GM18868 (cell line): Measurements from ENCODE around the gene PCSK9.
A peak's percentile ranks its signal among the peaks of the same experiment; 100 is the strongest.

Experiments used
- ATAC-seq: cut with Tn5 transposase; IDR thresholded peaks from one replicate; pipeline ENCODE4 v1.9.1; 2021; ENCODE audit warnings: mild to moderate bottlenecking, moderate library complexity; ENCODE audit not compliant: unreplicated experiment

Gene PCSK9

DNA sequence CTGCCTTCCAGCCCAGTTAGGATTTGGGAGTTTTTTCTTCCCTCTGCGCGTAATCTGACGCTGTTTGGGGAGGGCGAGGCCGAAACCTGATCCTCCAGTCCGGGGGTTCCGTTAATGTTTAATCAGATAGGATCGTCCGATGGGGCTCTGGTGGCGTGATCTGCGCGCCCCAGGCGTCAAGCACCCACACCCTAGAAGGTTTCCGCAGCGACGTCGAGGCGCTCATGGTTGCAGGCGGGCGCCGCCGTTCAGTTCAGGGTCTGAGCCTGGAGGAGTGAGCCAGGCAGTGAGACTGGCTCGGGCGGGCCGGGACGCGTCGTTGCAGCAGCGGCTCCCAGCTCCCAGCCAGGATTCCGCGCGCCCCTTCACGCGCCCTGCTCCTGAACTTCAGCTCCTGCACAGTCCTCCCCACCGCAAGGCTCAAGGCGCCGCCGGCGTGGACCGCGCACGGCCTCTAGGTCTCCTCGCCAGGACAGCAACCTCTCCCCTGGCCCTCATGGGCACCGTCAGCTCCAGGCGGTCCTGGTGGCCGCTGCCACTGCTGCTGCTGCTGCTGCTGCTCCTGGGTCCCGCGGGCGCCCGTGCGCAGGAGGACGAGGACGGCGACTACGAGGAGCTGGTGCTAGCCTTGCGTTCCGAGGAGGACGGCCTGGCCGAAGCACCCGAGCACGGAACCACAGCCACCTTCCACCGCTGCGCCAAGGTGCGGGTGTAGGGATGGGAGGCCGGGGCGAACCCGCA is at the start of gene PCSK9:
Gene PCSK9, plus strand, starts transcription at position 207 of the 741 bp plus-strand sequence. Its CDS starts 290 bp downstream, at position 497.
- ATAC-seq: no peak

DNA sequence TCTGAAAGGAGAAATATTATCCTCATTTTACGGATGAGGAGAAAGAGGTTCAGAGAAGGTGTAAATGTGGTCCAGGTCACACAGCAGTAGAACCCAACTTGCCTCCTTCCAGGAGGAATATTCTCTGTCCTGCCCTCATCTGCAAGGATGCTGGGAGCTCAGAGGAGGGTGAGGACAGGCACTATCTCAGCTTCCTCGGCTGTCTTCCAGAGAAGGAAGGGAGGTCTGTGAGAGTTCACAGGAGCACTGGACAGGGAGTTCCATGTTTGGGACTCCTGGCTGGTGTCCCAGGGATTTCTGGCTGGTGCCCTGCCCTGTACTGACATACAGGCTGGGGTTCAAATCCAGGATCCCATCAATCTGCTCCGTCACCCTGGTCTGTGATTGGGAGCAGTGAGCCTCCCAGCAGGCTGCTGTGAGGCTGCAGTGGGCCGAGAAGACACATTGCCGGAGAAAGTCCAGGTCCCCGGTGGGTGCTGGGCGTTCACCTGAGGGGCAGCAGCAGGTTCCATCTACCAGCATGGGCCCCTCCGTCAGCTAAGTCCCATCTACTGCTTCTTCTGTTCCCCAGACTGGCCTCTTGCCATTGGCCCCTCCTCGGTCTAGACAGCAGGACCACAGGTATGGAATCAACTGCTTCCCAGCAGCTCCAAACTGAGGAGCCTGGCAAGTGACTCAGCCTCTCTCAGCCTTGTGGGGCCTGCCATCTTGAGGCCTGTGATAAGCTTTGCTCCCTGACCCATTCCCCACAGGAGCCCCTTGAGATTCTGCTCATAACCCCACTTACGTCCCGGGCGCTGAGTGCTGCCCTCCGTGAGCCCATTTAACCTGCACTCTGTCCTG is 49.2 kb upstream of the PCSK9 start:
- no peak for ATAC-seq

DNA sequence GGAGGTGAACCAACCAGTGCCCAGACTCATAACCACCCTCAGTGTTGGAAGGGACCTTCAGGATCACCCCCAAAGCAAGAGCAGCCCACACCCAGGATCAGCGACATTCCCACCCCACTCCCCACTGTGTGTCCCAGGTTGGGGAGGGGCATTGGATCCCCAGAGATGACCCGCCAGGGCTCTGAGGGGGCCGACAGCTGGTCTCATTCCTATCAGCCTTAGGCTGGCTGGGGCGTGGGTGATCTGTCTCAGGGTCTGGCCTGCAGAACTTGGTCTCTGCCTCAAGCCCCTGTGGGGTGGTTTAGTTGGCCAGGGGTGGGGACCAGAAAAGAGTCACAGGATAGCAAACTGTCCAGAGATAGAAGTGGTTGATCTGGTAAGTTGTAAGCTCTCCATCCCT is 48.4 kb upstream of the PCSK9 start:
- no peak for ATAC-seq

DNA sequence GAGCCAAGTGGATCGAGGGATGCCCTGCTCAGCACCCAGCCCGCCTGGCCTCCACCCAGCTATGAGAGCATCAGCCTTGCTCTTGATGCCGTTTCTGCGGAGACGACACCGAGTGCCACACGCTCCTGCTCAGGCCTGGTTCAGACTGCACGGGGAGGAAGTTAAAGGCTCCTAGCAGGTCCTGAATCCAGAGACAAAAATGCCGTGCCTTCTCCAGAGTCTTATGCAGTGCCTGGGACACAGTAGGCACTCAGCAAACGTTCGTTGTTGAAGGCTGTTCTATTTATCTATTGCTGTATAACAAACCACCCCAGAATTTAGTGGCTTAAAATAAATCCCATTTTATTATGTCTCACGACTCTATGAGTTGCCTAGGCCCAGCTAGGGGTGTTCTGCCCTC is 47.4 kb upstream of the PCSK9 start:
- no peak for ATAC-seq

DNA sequence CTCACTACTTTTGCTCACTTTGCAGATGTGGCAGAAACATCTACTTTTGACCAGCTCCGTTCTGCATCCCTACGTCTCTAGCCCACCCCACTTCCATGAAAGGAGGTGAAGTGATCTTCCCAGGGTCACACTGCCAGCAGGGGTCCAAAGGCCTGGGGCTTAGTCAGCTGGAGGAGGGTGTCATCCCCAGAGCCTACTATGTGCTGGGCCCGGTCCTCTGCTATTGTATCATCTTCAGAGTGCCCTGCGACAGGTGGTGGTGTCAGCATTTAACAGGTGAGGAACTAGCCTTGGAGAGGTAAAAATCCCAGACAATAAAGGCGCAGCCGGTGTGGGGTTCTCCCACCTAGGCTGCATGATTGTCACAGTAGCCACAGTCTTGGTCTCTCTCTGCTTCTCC is 46.2 kb upstream of the PCSK9 start:
- no peak for ATAC-seq

DNA sequence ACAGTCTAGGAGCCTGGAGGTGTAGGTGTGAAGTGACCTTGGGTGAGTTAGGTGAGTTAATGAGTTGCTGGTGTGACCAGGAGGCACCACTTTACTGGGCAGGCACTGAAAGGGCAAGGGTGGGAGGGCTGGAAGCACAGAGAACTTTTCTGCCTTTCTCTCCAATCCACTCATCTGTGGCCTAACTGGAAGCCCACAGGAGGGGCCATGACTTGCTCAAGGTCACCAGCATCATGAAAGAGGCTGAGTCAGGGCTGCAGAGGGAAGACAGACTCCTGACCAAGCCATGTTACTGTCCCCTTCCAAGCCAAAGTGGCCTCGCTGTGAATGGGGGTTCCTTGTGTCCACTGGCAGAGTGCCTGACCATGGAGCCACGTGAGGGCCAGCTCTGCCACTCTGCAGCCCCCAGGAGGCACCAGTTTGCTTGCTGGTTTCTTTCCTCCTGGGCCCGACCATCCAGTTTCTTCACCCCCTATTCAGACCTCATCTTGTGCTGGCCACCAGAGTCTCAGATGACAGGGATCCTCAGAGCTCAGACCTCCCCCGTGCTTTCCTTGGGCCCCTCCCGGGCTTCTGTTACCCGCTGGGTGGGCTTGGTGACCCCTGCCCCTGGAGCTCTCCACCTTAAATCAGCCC is 44.9 kb upstream of the PCSK9 start:
- no peak for ATAC-seq

DNA sequence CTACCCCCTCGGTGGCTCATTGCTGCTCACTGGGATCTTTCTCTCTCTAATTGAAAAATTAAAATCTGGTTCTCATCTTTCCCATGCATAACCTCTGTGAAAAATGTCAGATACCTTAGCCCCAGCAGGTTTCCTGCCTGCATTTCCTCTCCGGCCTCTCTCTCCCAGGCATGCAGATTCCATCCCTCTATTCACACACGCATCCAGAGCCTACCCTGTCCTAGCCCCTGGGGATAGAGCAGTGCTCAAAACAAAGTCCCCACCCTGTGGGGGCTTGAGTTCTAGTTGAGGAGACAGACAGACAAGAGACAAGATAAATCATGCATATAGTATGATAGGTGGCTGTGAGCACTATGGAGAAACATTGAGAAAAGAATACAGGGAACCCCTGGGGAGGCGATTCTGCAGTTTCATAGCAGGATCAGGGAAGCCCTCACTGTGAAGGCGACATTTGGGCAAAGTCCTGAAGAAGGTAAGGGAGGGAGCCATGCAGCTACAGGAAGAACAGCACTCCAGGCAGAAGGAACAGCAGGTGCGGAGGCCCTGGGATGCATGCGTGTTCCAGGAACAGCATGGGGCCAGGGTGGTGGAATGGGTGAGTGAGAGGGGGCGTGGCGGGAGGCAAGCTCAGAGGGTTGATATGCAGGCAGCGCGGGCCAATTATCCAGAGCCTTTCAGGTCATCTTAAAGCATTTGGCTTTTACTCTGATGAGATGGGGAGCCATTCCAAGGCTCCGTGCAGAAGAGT is 44.2 kb upstream of the PCSK9 start:
- ATAC-seq: no peak

DNA sequence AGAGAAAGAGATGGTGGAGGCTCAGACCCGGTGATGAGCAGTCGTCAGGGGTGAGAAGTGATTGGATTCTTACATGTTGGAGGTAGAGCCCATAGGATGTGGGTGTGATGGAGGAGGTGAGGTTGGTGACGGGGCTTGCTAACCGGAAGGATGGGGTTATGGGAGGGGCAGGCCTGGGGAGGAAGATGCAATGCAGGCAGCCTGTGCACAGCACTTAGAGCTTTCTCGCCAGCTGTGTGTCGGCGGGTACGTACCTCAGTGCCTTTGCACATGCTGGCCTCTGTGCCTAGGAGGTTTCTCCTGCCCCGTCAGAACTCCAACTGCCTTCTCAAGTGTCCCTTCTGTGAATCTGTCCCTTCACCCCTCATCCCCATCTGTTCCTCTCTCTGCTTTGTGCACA is 43.5 kb upstream of the PCSK9 start:
- ATAC-seq: no peak

DNA sequence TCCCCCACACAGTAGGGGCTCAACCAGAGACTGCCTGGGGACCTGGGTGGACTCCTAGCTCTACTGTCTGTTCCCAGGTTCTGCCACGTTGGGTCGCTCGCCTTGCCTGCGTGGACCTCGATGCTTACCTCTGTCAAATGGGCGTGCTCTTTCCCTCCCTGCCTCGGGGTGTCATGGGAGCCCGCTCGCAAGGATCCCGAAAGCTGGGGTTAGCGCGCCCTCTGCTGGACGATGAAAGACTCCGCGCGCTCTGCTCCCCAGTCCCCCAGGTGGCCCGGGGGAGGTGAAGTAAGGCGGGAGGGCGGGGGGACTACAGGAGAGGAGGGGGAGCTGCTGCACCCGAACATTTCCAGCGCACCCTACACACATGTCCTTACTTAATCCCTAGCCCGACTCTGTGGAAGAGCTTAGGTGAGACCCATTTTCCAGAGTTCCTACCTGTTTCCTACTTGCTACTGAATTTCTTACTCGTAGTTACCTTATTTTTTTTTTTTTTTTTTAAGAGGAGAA is 42.9 kb upstream of the PCSK9 start:
- ATAC-seq: peak; percentile 82

DNA sequence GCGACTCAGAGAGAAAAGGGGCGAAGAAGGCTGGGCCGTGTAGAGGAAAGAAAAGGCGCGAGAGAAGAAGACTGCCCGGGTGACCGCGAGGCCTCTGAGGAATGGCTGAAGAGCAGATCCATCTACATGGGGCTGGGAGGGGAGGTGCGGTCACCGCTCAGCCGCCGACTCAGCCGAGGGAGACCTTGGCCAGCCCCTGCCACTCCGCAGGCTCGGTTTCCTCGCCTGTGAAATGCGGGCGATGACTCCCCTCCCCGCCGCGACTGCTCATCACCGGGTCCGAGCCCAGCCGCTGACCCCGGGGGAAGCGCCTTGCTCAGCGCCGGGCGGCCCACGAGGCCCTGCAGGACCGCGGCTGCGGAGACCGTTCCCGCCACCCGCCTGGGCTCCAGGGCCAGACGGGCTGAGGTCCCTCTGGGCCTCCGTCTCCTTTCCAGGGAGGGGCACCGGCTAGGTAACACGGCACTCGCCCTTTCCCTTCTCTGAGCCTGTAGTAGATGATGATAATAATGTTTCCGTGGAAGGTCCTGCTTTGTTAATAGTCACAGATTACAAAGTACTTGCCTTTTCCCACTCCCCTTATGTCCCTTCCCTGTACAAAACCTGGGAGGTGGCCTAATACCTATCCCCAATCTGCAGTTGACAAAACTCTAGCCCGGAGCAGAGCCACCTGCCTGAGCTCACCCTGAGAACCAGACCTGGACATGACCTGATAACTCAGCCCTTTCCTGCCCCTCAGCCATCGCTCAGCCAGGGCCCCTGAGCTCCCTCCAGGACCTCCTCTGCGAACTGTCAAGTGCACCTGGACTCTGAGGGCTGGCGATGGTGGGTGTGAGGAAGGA is 42.3 kb upstream of the PCSK9 start:
- no peak for ATAC-seq

DNA sequence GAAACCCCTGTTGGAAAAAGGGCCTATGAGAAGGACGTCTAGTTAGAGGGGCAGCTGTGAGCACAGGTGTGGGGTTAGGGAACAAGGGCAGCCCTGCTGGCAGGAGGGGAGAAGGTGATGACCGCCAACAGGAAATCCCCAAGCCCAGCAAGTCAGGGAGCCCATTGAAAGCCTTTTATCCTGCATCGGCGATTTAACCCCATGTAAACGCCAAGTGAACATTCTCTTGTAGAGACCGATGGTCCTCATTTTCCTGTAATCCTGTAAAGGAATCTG is 41.7 kb upstream of the PCSK9 start:
- no peak for ATAC-seq

DNA sequence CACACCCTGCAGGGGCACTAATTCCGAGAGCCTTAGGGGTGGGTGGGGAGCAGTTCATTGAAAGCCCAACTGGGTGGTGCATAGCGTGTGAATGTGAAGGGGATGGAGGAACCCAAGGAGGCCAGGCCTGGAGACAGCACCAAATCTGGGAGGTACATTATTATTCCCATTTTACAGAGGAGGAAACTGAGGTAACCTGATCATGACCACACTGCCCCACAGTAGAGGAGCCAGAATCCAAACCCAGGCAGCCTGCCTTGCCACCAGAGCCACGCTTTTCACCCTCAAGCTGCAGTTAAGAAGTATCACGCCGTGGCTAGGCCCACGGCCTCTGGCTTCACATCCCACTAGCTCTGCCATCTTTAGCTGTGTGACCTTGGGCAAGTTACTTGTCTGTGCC is 41.2 kb upstream of the PCSK9 start:
- no peak for ATAC-seq

DNA sequence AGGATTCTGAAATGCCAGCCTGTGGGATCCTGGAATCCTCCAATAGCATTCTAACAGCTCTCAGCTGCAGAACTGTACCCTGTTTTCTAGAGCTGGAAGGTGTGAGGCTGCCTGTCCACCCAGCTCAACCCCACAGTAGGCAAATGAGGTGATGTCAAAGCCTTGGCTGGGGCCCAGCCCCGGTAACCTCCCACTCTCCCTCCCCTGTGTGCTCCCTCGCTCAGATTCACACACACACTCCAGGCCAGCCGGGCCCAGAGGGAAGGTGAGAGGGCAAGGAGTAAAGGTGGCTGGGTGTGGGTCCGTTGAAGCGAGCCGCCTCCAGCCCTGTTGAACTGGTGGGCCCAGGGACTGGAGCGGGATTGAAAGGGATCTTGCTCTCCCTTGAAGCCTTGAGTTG is 40.7 kb upstream of the PCSK9 start, which contains the start of gene BSND:
Gene BSND, plus strand, starts transcription at position 257 of the 400 bp plus-strand sequence. CDS start 254 bp downstream, outside the sequence.
- ATAC-seq: peak; percentile 53

DNA sequence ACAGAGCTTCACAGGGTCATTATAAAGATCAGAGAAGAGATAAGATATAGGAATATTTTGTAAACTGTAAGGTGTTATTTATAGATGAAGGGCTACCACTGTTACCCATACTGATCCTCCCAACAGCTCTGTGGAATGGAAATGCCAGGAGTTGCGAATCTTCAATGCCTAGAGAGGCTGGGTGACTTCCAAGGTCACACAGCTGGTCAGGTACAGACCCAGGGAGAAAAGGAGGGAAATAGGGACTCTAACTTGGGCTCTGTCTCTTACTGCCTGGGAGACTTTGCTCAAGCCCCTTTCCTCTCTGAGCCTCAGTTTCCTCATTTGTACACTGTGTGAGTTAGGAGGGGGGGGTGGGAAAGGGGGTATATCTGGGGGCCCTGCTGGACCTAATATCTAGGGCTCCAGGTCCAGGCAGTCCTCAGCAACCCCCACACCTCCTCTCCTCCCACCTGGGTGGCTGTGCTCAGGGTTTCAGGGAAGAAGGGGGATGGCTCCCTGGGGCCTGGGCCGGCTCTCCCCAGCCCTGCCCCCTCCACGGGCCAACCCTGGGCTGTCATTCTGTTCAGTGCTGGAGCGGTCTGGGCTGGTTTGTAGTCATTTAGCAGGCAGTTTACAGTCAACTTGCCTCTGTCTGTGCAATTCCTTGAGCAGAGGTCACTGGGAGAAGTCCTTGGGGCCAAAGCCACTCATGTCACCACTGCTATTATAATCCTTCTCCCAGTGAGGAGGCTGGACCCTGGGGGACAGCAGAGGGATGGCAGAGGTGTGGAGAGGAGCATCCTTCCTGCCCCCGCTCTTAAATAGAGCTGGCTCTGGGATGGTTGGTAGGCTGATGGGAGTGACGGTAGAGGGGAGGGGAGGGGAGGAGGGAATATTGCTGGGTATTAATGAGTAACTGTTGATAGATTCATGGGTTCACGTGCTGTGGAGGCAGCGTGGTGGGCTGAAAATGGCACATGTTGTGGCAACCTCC is 39.0 kb upstream of the PCSK9 start:
- no peak for ATAC-seq

DNA sequence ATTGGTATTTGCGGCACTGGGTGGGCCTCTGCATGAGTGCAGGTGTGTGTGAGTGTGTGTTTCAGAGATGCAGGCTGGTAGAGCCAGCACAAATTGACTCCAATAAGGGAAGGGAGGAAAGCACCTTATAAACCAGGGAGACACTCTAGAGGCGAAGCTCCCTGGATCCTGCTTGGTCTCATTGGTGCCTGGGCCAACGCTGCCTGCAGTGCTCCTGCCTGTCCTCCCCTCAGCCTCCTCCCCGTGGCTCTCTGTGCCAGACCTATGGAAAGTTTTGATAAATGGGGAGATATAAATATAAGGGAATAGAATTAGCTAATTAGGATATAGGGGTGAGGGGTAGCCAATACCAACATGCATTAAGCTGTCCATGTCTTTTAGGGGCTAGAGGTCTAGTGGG is 38.0 kb upstream of the PCSK9 start:
- no peak for ATAC-seq

DNA sequence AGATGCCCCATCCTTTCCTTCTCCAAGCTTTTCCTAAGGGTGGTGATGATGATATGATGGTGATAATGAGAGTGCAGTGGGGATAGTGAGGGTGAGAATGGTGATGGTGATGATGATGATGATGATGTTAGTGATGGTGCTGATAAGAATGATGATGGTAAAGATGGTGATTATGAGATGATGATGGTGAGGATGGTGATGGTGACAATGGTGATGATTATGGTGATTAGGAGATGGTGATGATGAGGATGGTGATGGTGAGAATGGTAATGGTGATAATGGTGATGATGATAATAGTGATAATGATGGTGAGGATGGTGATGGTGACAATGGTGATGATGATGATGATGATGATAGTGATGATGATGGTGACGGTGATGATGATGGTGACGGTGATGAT is 36.7 kb upstream of the PCSK9 start:
- no peak for ATAC-seq

DNA sequence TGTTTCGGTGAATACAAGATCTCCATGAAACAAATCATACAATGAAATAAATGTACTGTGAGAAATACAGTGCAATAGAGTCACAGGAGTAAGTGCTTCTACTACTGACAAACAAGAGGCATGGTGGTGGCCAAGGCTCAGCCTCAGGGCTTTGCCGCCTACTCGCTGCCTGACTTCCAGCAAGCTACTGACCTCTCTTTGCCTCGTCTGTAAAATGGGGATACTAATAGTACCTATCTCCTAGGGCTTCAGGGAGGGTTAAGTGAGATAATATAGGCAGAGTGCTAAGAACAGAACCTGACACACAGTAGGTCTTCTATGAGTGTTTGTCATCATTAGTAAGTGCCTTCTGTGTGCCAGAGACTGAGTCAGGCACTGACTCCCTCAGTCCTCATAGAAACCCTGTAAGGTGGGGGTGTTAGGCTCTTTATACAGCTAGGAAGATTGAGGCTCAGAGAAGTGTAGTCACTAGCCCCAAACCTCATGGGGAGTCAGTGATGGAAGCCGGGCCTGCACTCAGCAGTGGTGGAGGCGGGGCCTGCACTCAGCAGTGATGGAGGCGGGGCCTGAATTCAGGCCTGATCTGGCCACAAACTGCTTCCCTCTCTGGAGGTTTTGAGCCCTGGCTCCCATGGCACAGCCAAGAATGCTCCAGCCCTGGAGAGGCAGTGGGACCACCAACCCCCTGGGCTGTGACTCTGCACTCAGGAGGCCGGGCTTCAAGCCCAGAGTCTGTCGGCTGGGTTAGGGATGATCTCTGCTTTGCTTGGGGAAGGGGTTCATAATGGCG is 33.8 kb upstream of the PCSK9 start:
- ATAC-seq: no peak

DNA sequence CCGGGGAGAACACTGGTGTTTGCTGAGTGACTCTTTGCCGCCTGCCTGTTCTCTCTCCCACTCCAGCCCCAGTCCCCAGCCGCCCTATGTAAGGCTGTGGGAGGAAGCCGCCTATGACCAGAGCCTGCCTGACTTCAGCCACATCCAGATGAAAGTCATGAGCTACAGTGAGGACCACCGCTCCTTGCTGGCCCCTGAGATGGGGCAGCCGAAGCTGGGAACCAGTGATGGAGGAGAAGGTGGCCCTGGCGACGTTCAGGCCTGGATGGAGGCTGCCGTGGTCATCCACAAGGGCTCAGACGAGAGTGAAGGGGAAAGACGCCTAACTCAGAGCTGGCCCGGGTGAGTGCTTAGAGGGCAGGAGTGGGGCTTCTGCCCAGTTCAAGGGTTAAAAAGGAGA is 32.4 kb upstream of the PCSK9 start:
- ATAC-seq: no peak
